Calu3 (cell line): ENCODE results near the gene CIT. TPM values are rescaled to one million over a fixed set of nuclear protein-coding genes. Genes with fewer than 3 reads are reported as not detected.

ENCODE experiments used
- BruUV-seq: library from RNA; stranded (reverse); fragments of 400-500 nt; replicated peaks from 2 replicates; lab custom pipeline; 2021; lab: Mats Ljungman, UMichigan
- CTCF ChIA-PET: fragments of 300-600 bp; sonication (Branson Sonifier 250); formaldehyde crosslinking; loops from one replicate; lab custom pipeline; 2022; ENCODE audit warnings: antibody characterized with exemption; lab: Charles Lee
- DNase-seq: peaks from one replicate; pipeline ENCODE4 v3.0.0; 2022
- H3K27ac Mint-ChIP-seq: one replicate; pipeline ENCODE4 v1.8.0; 2022; ENCODE audit warnings: mixed read lengths; ENCODE audit not compliant: unreplicated experiment
- H3K27me3 Mint-ChIP-seq: one replicate; pipeline ENCODE4 v1.8.0; 2022; ENCODE audit warnings: mixed read lengths; ENCODE audit not compliant: unreplicated experiment
- H3K36me3 Mint-ChIP-seq: one replicate; pipeline ENCODE4 v1.8.0; 2022; ENCODE audit warnings: mild to moderate bottlenecking, moderate library complexity, mixed read lengths; ENCODE audit not compliant: insufficient read depth, unreplicated experiment
- H3K4me1 Mint-ChIP-seq: one replicate; pipeline ENCODE4 v1.8.0; 2022; ENCODE audit warnings: mild to moderate bottlenecking, low read depth, mixed read lengths; ENCODE audit not compliant: unreplicated experiment
- H3K4me3 Mint-ChIP-seq: one replicate; pipeline ENCODE4 v1.8.0; 2022; ENCODE audit warnings: mild to moderate bottlenecking, low read depth, moderate library complexity, mixed read lengths; ENCODE audit not compliant: unreplicated experiment
- H3K9me3 Mint-ChIP-seq: one replicate; pipeline ENCODE4 v1.8.0; 2022; ENCODE audit warnings: low read depth, mixed read lengths; ENCODE audit not compliant: unreplicated experiment
- CTCF ChIP-seq: fragments of 200-600 bp; IDR thresholded peaks from one replicate; pipeline ENCODE4 v1.8.0; 2022; ENCODE audit warnings: antibody characterized with exemption; ENCODE audit not compliant: unreplicated experiment
- intact Hi-C: fragments of 100-400 bp; cut with micrococcal nuclease; formaldehyde crosslinking; loops from one replicate; pipeline ENCODE4 v1.10.0; 2022; ENCODE audit not compliant: unreplicated experiment
- total RNA-seq: library from RNA; stranded (reverse); gene quantifications from 2 replicates; pipeline ENCODE4 v1.2.3, GENCODE V29; 2022

CIT gene
- total RNA-seq, 1 experiment from 2014 or later = 82.3 TPM

GRCh38 chr12:119804011-119804641, 73.0 kb downstream of the CIT start:
- Mint-ChIP-seq H3K4me3 (no peak overlapping the region), H3K4me1 (peaks cover 29% of the 10 kb centered on the region), H3K27ac (no peak overlapping the region), H3K9me3 (no peaks in the 10 kb centered on the region), H3K27me3 (no peaks in the 10 kb centered on the region), H3K36me3 (no peaks in the 10 kb centered on the region)
- BruUV-seq = no TSS peak
- intact Hi-C loops = loop anchor here (10.0 kb wide), 1 partner anchor 101 kb away; no protein-coding TSS in a partner anchor
- CTCF ChIA-PET = no interaction called here
- peak; percentile 49 for TF ChIP-seq CTCF
- DNase-seq = peak; percentile 76

GRCh38 chr12:119803381-119803791, 73.7 kb downstream of the CIT start:
- Mint-ChIP-seq H3K4me3 (no peak overlapping the region), H3K27me3 (no peaks in the 10 kb centered on the region), H3K4me1 (peaks cover 22% of the 10 kb centered on the region), H3K27ac (no peak overlapping the region), H3K36me3 (no peaks in the 10 kb centered on the region), H3K9me3 (no peaks in the 10 kb centered on the region)
- CTCF ChIA-PET = no interaction called here
- no TSS peak for BruUV-seq
- no peak for DNase-seq
- no peak for TF ChIP-seq CTCF
- intact Hi-C loops = loop anchor here (10.0 kb wide), 1 partner anchor 101 kb away; no protein-coding TSS in a partner anchor

GRCh38 chr12:119802472-119802871, 74.6 kb downstream of the CIT start:
- no peaks in the 10 kb centered on the region for H3K36me3 Mint-ChIP-seq
- no TSS peak for BruUV-seq
- H3K4me3 Mint-ChIP-seq = no peak overlapping the region
- intact Hi-C loops = loop anchor here (10.0 kb wide), 1 partner anchor 102 kb away; no protein-coding TSS in a partner anchor
- no peak for TF ChIP-seq CTCF
- no peaks in the 10 kb centered on the region for H3K27me3 Mint-ChIP-seq
- H3K9me3 Mint-ChIP-seq = no peaks in the 10 kb centered on the region
- no peak for DNase-seq
- CTCF ChIA-PET = interaction anchor here (0.6 kb wide), 1 partner anchor 18 kb away, joined by 3 read pairs; no protein-coding TSS in a partner anchor
- peaks cover 20% of the 10 kb centered on the region for H3K4me1 Mint-ChIP-seq
- no peak overlapping the region for H3K27ac Mint-ChIP-seq

GRCh38 chr12:119797090-119797489, 80.0 kb downstream of the CIT start:
- intact Hi-C loops = no loop called here
- CTCF ChIA-PET = interaction anchor here (0.8 kb wide), 1 partner anchor 125 kb away, joined by 3 read pairs; no protein-coding TSS in a partner anchor
- Mint-ChIP-seq H3K27ac (no peak overlapping the region), H3K4me3 (no peak overlapping the region), H3K4me1 (no peaks in the 10 kb centered on the region), H3K36me3 (no peaks in the 10 kb centered on the region), H3K27me3 (no peaks in the 10 kb centered on the region), H3K9me3 (no peaks in the 10 kb centered on the region)
- BruUV-seq = no TSS peak
- DNase-seq = no peak
- TF ChIP-seq CTCF = no peak
